ENCODE data around the gene TRAPPC5. TPM values are rescaled to one million over a fixed set of nuclear protein-coding genes. Genes with fewer than 3 reads are reported as not detected.

Gene TRAPPC5
- total RNA-seq, 1 donor from 2014 or later: 47.7 TPM

DNA sequence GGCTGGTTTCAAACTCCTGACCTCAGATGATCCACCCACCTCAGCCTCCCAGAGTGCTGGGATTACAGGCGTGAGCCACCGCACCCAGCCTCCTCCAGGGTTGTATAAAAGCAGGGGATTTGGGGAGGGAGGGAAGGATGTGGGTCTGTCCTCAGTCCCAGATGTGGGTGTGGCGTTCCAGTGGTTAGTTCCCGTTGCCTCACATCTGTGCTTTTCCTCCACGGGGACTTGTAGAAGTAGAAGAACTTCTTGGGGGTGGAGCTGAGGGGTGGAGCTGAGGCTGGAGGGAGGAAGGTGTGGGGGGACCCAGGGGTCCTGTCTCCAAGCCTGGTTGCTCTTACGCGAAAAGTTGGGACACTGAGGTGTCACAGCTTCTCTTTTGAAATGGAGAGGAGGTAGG, 4.3 kb upstream of the TRAPPC5 start:
- no peak for DNase-seq (ENCODE audit: low read depth)

DNA sequence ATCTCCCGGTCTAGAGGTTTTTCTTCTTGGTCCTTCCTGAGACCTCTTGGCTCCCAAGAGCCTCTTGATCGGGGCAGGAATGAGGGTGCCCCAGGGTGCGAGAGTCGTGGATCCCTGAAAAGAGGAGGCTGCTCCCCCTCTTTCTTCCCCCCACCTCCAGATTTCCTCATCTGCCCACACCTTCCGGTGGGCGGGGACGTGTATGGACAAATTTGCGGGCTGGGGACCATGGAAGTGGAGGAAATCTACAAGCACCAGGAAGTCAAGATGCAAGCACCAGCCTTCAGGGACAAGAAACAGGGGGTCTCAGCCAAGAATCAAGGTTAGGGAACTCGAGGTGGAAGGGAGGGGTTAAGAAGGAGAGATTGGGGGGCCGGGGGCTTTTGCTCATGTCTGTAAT, 3.8 kb upstream of the TRAPPC5 start, which contains the start of gene MCEMP1:
Gene MCEMP1 (plus strand): TSS at position 237 of the 400 bp plus-strand sequence. CDS start 31 bp downstream, at position 268.
- DNase-seq (ENCODE audit: low read depth): no peak

DNA sequence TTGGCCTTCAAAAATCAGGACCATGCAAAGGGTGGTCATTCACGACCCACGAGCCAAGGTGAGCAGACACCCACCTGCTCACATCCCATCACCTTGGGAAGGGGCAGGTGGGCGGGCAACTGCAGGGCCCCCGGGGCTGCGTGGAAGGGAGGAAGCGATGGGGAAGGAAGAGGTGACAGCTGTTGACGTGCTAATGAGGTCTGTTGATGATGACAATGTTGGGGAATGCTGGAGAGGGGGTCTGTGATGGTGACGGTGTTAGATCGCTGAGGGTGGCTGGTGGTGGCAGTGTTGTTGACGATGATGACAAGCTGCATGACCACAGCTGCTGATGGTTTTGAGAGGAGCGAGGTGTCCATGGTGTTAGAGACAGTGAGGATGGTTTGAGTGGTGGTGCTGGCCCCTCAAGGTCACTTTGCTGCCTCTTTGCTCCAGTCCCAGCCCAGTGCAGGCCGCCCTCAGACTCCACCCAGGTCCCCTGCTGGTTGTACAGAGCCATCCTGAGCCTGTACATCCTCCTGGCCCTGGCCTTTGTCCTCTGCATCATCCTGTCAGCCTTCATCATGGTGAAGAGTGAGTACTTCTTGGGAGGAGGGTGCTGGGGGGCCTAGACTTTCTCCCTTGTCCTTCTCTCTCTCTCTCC, 2.8 kb upstream of the TRAPPC5 start:
- no peak for DNase-seq (ENCODE audit: low read depth)

DNA sequence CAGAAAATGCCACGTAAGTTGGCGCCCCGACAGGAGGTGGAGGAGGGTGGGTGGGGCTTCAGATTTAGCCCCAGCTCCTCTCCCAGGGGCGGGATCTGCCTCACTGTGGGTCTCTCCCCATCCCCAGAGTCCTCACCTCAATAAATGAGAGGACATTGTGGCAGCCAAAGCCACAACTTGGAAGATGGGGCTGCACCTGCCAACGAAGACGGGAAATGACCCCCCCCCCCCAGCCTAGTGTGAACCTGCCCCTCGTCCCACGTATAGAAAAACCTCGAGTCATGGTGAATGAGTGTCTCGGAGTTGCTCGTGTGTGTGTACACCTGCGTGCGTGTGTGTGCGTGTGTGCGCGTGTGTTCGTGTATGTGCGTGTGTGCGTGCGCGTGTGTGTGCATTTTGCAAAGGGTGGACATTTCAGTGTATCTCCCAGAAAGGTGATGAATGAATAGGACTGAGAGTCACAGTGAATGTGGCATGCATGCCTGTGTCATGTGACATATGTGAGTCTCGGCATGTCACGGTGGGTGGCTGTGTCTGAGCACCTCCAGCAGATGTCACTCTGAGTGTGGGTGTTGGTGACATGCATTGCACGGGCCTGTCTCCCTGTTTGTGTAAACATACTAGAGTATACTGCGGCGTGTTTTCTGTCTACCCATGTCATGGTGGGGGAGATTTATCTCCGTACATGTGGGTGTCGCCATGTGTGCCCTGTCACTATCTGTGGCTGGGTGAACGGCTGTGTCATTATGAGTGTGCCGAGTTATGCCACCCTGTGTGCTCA, 1.5 kb upstream of the TRAPPC5 start:
- DNase-seq (ENCODE audit: low read depth): no peak

DNA sequence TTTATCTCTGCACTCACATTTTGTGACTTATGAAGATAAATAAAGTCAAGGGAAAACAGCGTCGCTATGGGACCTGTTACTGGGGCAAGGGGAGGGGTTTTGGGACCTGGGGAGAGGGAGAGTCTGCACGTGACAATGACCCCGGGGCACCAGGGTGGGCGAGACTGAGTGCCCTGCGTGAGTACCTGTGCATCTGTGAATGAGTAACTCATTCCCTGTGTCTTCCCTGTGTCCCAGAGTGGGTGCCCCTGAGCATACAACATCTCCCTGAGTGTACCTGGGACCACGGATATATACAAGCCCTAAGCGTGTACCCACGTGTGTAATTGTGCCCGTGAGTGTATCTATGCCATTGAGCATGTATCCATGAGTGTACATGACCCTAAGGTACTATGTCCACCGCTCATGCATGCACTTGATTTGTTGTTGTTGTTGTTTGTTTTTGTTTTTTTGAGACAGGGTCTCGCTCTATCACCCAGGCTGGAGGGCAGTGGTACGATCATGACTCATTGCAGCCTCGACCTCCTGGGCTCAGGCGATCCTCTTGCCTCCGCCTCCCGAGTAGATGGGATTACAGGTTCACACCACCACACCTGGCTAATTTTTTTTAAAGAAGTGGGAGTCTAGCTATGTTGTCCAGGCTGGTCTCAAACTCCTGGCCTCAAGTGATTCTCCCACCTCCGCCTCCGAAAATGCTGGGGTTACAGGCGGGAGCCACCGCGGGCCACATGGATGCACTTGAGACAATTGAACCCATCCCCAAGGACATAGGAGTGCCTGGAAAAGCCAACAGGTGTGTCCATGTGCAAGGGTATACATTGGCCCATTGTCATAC, 645 bp upstream of the TRAPPC5 start:
- DNase-seq (ENCODE audit: low read depth): no peak

DNA sequence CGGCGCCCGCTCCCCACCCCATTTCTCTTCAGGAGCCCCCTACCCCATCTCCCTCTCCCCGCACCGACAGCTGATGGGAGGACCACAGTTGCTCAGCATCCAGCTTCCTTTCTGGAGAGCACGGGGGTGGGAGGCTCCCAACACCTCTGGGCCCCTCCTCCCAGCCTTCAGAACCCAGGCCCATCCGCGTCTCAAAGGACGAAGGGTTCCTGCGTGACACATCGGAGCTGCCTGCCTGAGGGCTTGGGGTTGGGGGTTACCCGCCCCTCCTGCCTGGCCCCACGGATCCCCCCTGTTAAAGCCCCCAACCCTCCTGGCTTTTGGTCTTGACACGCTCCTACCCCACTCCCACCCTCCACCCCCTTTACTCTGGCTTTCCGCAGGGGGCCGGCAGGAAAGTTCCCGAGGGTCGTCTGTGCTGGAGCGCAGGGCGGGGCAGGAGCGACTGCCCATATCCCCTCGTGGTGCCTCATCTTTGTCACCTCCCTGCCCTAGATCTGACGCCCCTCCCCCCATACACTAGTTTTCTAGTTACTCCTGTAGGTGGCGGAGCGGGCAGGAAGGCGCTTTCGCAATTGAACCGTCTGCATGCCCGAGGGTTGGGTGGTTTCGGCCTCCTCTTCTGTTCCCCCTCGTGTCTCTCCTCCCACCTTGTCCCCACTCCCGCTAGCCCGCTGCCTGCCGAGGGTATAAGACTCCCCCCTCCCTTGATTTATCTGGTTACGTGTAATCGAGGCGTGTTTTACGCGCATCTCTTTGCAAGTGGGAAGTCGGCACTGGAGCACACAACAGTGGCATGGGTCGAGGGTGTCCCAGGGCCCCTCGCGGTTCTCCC, 924 bp downstream of the TRAPPC5 start:
- peak; percentile 51 for DNase-seq (ENCODE audit: low read depth)

DNA sequence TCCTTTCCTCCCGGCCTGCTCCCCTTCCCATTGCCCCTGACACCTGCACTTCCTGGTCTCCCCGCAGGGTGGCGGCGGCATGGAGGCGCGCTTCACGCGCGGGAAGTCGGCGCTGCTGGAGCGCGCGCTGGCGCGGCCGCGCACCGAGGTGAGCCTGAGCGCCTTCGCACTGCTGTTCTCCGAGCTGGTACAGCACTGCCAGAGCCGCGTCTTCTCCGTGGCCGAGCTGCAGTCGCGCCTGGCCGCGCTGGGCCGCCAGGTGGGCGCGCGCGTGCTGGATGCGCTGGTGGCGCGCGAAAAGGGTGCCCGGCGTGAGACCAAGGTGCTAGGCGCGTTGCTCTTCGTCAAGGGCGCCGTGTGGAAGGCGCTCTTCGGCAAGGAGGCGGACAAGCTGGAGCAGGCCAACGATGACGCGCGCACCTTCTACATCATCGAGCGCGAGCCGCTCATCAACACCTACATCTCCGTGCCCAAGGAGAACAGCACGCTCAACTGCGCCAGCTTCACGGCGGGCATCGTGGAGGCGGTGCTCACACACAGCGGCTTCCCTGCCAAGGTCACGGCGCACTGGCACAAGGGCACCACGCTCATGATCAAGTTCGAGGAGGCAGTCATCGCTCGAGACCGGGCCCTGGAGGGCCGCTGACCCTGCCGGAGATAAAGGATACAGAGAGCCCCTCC, 1.7 kb downstream of the TRAPPC5 start:
- no peak for DNase-seq (ENCODE audit: low read depth)

DNA sequence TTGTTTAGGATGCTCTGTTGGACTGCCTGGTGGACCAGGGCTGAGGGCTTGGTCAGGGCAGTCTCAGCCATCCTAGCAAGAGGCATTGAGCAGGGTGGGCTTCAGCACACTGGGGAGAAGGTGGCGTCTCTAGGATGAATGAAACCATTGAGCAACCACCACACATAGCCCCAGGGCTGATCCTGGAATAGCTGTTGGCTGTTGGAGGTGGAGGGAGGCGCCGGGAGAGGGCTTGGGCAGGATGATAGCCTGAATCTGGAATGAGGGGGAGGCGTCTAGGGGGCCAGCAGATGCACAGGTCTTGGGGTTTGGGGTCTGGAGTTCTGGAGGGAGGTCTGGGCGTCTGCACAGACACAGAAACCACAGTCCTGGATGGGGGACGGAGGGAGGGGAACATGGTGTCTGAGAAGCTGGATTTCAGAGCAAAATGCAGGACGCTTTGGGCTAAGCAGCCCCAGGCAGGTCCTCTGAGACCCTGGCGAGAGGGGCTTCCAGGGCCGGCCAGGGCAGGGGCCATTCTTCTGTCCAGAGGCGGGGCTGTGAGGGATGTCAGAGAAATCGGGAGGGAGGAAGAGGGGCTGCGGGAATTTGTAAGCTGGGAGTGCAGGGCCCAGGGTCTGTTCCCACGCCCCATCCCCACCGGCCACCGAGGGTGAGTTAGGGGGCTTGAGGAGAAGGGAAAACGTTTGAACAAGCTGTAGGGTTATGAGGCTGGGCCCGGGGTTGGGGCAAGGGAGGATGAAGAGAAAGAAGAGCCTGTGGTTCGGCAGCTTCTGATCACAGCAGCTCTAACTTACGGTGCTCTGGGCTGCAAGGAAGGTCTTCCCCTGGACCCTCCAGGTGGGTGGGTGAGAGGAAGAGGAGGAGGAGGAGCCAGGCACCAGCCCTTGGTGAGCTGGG, 5.2 kb downstream of the TRAPPC5 start:
- DNase-seq (ENCODE audit: low read depth): no peak

DNA sequence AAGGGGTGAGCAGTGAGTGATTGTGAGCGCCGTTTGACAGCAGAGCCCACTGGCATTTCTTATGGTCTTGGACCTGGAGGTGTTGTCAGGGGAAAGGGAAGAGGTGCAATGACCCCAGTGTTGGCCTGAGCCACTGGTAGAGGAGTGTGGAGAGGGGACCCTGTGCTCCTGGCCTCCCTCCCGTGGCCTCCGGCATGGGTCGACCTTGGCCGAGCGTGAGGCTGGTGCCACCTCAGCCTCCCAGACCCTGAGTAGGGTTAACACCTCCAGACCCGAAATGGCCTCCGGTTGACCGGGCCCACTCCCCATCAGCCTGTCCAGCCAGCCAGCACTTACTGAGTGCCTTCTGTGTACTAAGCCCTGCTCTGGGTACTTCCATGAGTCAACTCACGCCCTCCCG, 6.5 kb downstream of the TRAPPC5 start:
- no peak for DNase-seq (ENCODE audit: low read depth)

DNA sequence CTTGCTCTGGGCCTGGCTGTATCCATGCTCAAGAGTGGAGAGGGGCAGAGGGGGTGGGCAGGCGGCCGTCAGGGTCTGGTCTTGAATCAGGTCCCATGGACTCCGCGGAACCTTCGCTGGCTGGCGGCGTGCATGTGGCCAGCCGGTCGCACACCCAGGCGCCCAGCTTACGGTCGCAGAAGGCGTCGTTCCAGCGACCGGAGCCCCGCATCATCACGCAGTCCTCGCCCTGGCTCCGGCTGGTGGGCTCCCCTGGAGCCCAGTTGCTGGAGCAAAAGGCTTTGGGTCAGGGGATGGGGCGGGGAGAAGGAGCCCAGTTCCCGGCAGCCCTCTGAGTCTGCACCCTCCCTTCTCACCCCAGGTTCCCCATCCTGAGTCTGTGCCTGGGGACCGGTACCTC, 8.5 kb downstream of the TRAPPC5 start:
- DNase-seq (ENCODE audit: low read depth): no peak

DNA sequence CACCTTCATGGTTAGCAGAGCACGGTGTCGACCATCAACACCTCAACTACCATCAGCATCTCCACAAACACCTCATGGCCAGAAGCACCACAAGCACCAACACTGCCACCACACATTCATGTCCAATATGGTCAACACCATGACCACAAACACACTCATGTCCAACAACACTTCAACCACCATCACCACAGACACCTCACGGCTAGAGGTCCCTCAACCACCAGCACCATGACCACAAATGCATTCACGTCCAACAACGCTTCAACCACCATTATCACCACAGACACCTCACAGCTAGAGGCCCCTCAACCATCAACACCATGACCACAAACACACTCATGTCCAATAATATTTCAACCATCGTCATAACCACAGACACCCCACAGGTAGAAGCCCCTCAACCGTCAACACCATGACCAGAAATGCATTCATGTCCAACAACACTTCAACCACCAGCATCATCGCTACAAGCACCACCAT, 10.2 kb downstream of the TRAPPC5 start:
- DNase-seq (ENCODE audit: low read depth): no peak

DNA sequence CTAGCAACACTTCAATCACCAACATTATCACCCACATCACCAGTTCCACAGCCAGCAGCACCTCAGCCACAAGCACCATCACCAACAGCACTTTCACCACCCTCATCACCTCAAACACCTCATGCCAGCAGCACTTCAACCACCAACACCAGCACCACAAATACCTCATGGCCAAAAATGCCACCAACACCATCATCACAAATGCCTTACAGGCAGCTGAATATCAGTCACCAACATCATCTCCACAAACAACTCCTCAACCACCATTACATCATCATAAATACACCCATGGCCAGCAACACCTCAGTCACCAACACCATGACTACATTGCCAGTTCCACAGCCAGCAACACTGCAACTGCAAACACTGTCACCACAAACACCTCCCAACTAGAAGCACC, 10.9 kb downstream of the TRAPPC5 start:
- no peak for DNase-seq (ENCODE audit: low read depth)

DNA sequence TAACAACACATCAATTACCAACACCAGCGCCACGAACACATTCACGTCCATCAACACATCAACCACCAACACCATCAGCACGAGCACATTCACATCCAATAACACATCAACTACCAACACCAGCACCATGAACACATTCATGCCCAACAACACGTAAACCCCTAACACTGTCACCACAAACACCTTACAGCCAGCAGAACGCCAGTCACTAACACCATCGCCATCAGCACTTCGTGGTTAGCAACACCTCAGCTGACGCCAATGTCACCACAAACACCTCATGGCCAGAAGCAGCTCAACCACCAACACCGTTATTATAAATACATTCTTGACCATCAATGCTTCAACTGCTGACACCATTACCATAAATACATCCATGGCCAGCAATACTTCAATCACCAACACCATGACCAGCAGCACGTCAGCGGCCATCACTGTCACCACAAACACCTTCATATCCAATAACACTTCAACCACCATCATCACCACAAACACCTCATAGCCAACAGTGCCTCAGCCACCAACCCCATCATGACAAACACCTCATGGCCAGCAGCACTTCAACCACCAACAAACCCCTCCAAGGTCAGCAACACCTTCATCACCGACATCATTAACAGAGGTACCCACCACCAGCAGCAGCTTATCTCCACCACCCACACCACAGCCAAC, 11.9 kb downstream of the TRAPPC5 start:
- DNase-seq (ENCODE audit: low read depth): no peak

DNA sequence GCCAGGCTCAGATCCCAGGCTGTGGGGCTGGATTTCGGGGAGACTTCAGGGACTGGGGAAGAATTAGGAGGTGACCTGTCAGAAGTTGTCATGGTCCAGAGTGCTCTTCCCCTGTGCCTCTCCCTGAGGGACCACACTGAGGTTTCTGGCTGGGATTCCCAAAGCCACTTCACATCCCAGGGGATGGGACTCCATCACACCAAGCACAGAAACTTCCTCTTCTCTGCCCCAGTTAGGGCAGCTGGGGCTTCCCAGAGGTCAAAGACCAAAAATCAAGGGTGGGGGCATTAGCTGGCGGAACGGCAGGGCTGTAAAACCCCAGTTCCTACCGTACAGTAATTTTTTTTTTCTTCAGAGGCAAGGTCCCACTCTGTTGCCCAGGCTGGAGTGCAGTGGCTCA, 13.9 kb downstream of the TRAPPC5 start:
- no peak for DNase-seq (ENCODE audit: low read depth)

DNA sequence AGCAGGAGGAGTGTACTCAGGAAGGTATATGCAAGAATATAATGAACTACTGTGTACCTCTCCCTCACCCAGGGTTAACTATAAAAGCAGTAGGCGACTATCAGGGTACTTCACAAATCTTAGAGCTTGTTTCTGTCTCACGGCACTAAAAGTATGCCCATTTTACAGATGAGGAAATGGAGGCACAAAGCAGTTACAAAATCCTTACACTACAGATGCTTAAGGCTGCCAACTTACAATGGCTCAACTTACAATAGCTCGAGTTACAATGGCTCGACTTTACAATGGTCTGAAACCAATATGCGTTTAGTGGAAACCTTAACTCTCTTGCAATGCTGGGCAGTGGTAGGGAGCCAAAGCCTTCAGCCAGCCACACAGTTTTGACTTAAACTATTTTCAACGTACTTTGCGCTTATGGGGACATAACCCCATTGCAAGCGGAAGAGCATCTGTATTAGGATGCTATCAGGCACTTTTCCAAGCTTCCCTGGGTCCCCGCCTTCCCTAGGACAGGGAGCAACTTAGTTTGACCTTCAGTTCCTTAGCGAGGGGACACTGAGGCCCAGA, 17.2 kb downstream of the TRAPPC5 start:
- DNase-seq (ENCODE audit: low read depth): no peak

DNA sequence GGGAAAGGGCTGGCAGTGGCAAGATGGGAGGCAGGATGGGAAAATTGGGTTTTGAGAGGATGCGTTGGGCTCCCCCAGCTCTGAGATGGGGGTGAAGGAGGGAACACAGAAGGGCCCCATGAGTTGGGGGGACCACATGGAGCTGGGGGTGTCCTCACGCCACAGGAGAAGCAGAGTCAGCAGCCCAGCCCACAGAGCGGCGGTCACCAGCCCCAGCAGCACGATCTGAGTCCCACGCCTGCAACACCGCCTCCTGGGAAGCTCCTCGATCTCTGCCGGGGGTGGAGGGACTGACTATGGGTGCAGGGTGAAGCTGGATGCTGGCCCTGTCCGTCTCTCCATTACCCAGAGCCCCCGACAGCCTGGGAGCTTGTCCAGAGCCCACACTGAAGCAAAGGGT, 17.9 kb downstream of the TRAPPC5 start:
- DNase-seq (ENCODE audit: low read depth): no peak

DNA sequence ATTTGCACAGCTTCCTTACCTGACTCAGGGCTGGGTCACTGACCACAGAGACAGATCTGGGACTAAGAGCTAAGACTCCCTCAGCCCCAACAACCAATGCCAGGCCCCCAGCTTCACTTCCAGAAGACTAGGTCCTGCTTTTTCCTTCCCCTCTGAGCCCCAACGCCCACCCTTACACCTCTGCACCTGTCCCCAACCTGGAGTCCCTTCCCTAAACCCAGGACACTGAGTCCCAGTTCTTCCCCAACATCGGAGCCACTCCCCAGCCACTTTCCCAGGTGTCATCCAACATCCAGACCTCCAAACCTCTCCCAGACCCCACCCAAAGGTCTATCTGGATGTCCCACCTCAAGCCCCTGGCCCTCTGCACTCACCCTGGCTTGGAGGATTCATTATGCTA, 18.4 kb downstream of the TRAPPC5 start:
- no peak for DNase-seq (ENCODE audit: low read depth)

DNA sequence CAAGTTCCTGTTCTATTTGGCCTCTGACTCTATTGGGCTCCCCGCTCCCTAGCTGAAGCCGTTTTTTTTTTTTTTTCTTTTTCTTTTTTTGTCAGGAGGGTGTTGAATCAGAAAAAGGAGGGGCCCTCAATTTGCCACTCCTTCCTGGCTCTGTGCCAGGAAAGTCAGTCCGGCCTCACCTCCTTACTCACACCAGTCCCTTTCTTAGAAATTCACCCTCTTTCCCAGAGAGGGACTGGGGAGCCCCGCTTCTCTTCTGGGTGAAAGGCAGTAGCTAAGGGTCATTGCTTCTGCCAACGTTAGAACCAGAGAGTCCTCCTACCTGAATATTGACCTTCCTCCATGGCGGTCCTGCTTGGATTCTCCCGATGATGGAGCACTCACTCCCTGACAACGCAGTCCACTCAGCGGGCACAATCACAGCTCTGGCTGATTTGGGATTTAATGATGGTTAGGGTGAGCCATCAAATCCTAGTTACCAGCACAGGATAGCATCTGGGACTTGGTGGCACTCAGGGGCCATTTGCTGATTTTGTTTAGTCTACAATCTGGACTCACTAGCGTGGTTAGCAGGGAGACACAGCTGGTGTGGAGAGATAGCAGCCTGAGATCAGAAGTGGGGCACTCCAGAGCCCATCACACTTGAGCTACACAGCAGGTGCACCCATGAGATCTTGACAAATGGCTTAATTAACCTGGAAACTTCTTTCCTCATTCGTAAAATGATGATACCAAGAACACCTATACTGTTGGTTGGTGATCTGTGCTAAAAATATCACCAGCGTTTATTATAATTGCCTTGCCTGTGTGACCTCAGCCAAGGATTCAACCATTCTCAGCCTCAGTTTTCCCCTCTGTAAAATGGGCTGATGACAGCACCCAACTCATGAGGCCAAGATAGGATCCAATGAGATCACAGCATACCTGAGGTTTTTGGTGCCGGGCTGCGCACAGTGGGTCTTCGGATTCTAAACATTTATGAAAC, 19.1 kb downstream of the TRAPPC5 start:
- DNase-seq (ENCODE audit: low read depth): no peak

Measured in renal cortical epithelial cell (primary cell).